ENCODE data around the gene ELOVL3.
"Not testable (repeated sequence)": the region's sequence is repeated elsewhere in the genome, so short reads cannot be mapped to it uniquely, and the experiment has no call there.

ELOVL3 gene

GRCh38 chr10:102247734-102248133 is 21.6 kb downstream of the ELOVL3 start:
- DNase-seq = peak in 3 of 58 donors; percentile 0 to 6 (median 4)

- DNase-seq = not testable (repeated sequence)
Observed at GRCh38 chr10:102252508-102252907, 26.4 kb downstream of the ELOVL3 start.

- DNase-seq = no peak
Observed at GRCh38 chr10:102254426-102254825, 28.3 kb downstream of the ELOVL3 start.

- no peak for DNase-seq
Observed at GRCh38 chr10:102255404-102255803, 29.3 kb downstream of the ELOVL3 start.

- DNase-seq = no peak
Observed at GRCh38 chr10:102261196-102261595, 35.1 kb downstream of the ELOVL3 start.

GRCh38 chr10:102261842-102262241 is 35.7 kb downstream of the ELOVL3 start:
- no peak for DNase-seq

GRCh38 chr10:102262744-102263370 is 36.8 kb downstream of the ELOVL3 start:
- no peak for DNase-seq

- DNase-seq = no peak
Observed at GRCh38 chr10:102264371-102264770, 38.3 kb downstream of the ELOVL3 start.

GRCh38 chr10:102266670-102267069 is 40.6 kb downstream of the ELOVL3 start:
- no peak for DNase-seq

GRCh38 chr10:102267748-102268147 is 41.6 kb downstream of the ELOVL3 start:
- DNase-seq = no peak

- no peak for DNase-seq
Observed at GRCh38 chr10:102268375-102268888, 42.3 kb downstream of the ELOVL3 start.

GRCh38 chr10:102269017-102269416 is 42.9 kb downstream of the ELOVL3 start:
- no peak for DNase-seq

GRCh38 chr10:102274062-102274461 is 48.0 kb downstream of the ELOVL3 start:
- DNase-seq = no peak

GRCh38 chr10:102275343-102275742 is 49.2 kb downstream of the ELOVL3 start:
- DNase-seq = no peak

- DNase-seq = no peak
Observed at GRCh38 chr10:102279104-102279503, 53.0 kb downstream of the ELOVL3 start.
